K562 (cell line): Measurements from ENCODE around the gene HDAC1.

Source experiments
- CTCF ChIP-seq, 3 experiments: IDR thresholded peaks in 2 of 3; conservative IDR thresholded peaks in 1 of 3; 2 replicates each; pipeline ENCODE4 v1.5.1; 2011 to 2012; ENCODE audit warnings: low read length in 3 of 3, mild to moderate bottlenecking in 3 of 3, control low read depth in 2 of 3, improper control_type of control experiment in 1 of 3, inconsistent platforms in 1 of 3, low read depth in 1 of 3, mixed read lengths in 1 of 3, moderate library complexity in 1 of 3; ENCODE audit not compliant: insufficient read depth in 2 of 3
- EHMT2 ChIP-seq: fragments of 450-650 bp; IDR thresholded peaks from 2 replicates; pipeline ENCODE4 v1.6.1; 2018; ENCODE audit warnings: antibody characterized with exemption
- FOXK1 ChIP-seq: sonication (generic); formaldehyde crosslinking; IDR thresholded peaks from 2 replicates; pipeline ENCODE4 v1.8.0; 2022; ENCODE audit warnings: missing genetic modification reagents, mild to moderate bottlenecking, borderline replicate concordance
- FOXK2 ChIP-seq, 2 experiments: fragments of 450-650 bp; IDR thresholded peaks in 1 of 2; conservative IDR thresholded peaks in 1 of 2; 2 replicates each; pipeline ENCODE4 v1.6.1; 2016; ENCODE audit warnings: low read depth in 2 of 2, mild to moderate bottlenecking in 1 of 2
- KAT2B ChIP-seq: IDR thresholded peaks from one replicate; pipeline ENCODE4 v1.6.1; 2012; ENCODE audit warnings: low read depth, mild to moderate bottlenecking, control low read depth, inconsistent platforms, low read length, moderate library complexity
- MYC ChIP-seq, 2 experiments: fragments of 250-450 bp in 1 of 2; sonication (Bioruptor Pico) in 1 of 2; IDR thresholded peaks; 2 replicates each; pipeline versions ENCODE4 v1.5.1 to v1.6.1; 2012 to 2021; ENCODE audit warnings: low read depth in 2 of 2, borderline replicate concordance in 1 of 2, improper control_type of control experiment in 1 of 2, low read length in 1 of 2, mild to moderate bottlenecking in 1 of 2, moderate library complexity in 1 of 2
- NFIC ChIP-seq: fragments of 450-650 bp; IDR thresholded peaks from 2 replicates; pipeline ENCODE4 v1.6.1; 2017; ENCODE audit warnings: mild to moderate bottlenecking, inconsistent platforms
- RBBP5 ChIP-seq: fragments of 200-600 bp; sonication (generic); IDR thresholded peaks from 2 replicates; pipeline ENCODE4 v1.6.1; 2012; ENCODE audit warnings: borderline replicate concordance, mild to moderate bottlenecking, low read length, control low read depth, inconsistent platforms; ENCODE audit not compliant: insufficient read depth, poor library complexity, severe bottlenecking
- SMAD2 ChIP-seq: fragments of 150-350 bp; IDR thresholded peaks from 2 replicates; pipeline ENCODE4 v1.6.1; 2014; ENCODE audit warnings: low read depth, mild to moderate bottlenecking, low read length
- SMC3 ChIP-seq: conservative IDR thresholded peaks from 2 replicates; pipeline ENCODE4 v1.6.1; 2011; ENCODE audit warnings: low read depth, low read length, improper control_type of control experiment; ENCODE audit not compliant: insufficient read depth
- SRSF3 ChIP-seq: fragments of 200-400 bp; formaldehyde crosslinking; IDR thresholded peaks from 2 replicates; pipeline ENCODE4 v1.6.1; 2016; ENCODE audit warnings: mild to moderate bottlenecking, low read length, moderate library complexity; ENCODE audit not compliant: insufficient read depth
- ZNF140 ChIP-seq: fragments of 250-450 bp; sonication (Bioruptor Pico); IDR thresholded peaks from 2 replicates; pipeline ENCODE4 v1.8.0; 2021; ENCODE audit warnings: moderate library complexity, mild to moderate bottlenecking, inconsistent platforms
- ZNF143 ChIP-seq: sonication (generic); formaldehyde crosslinking; IDR thresholded peaks from 2 replicates; pipeline ENCODE4 v1.9.0; 2022; ENCODE audit warnings: mild to moderate bottlenecking, missing genetic modification reagents
- TF ChIP-seq, protein P1 (sequence below): sonication (generic); formaldehyde crosslinking; IDR thresholded peaks from 2 replicates; pipeline ENCODE4 v1.8.1; 2022; ENCODE audit warnings: missing genetic modification reagents

GRCh38 chr1:32269744-32270143, 22.1 kb upstream of the HDAC1 start:
- no peak for TF ChIP-seq FOXK1 (CRISPR knock-in tag)
- no peak for TF ChIP-seq MYC (IDR thresholded peaks at IDR 0.05; ENCODE audit: low read depth, low read length)
- TF ChIP-seq MYC (CRISPR knock-in tag; IDR thresholded peaks at IDR 0.05; ENCODE audit: borderline replicate concordance, low read depth): no peak
- TF ChIP-seq ZNF143 (CRISPR knock-in tag): no peak
- no peak for TF ChIP-seq CTCF (IDR thresholded peaks at IDR 0.05 in 2 of 3, conservative IDR thresholded peaks at IDR 0.05 in 1 of 3; ENCODE audit: insufficient read depth in 2 of 3, low read depth in 1 of 3, low read length in 3 of 3)
- TF ChIP-seq SMC3: no peak
- no peak for TF ChIP-seq SMAD2
- no peak for TF ChIP-seq NFIC
- TF ChIP-seq, protein P1, sequence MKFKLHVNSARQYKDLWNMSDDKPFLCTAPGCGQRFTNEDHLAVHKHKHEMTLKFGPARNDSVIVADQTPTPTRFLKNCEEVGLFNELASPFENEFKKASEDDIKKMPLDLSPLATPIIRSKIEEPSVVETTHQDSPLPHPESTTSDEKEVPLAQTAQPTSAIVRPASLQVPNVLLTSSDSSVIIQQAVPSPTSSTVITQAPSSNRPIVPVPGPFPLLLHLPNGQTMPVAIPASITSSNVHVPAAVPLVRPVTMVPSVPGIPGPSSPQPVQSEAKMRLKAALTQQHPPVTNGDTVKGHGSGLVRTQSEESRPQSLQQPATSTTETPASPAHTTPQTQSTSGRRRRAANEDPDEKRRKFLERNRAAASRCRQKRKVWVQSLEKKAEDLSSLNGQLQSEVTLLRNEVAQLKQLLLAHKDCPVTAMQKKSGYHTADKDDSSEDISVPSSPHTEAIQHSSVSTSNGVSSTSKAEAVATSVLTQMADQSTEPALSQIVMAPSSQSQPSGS (CRISPR knock-in tag): no peak
- no peak for TF ChIP-seq ZNF140 (CRISPR knock-in tag)
- TF ChIP-seq RBBP5: no peak
- no peak for TF ChIP-seq KAT2B
- no peak for TF ChIP-seq FOXK2 (conservative IDR thresholded peaks at IDR 0.05 in 1 of 2, IDR thresholded peaks at IDR 0.05 in 1 of 2; ENCODE audit: low read depth in 2 of 2)
- TF ChIP-seq EHMT2: no peak
- no peak for TF ChIP-seq SRSF3
